Erythroblast (primary cell): ENCODE data around the gene RIPK3.
"Not testable (repeated sequence)": the region's sequence is repeated elsewhere in the genome, so short reads cannot be mapped to it uniquely, and the experiment has no call there.

ENCODE experiments used
- GATA1 ChIP-seq: IDR thresholded peaks from 2 replicates; pipeline ENCODE4 v1.6.1; 2011; ENCODE audit warnings: low read depth, mild to moderate bottlenecking, control low read depth, low read length, moderate library complexity
- POLR2A ChIP-seq: IDR thresholded peaks from 2 replicates; pipeline ENCODE4 v1.6.1; 2011; ENCODE audit warnings: mild to moderate bottlenecking, low read length

GRCh38 chr14:24387579-24387978 lies 47.8 kb upstream of the RIPK3 start:
- TF ChIP-seq POLR2A, GATA1: not testable (repeated sequence)
